ENCODE measurements around the gene CIB1. TPM values are rescaled to one million over a fixed set of nuclear protein-coding genes. Genes with fewer than 3 reads are reported as not detected.

CIB1 gene
- total RNA-seq, 4 donors from 2014 or later: 44.2 to 58.9 (median 45.9) TPM

DNA sequence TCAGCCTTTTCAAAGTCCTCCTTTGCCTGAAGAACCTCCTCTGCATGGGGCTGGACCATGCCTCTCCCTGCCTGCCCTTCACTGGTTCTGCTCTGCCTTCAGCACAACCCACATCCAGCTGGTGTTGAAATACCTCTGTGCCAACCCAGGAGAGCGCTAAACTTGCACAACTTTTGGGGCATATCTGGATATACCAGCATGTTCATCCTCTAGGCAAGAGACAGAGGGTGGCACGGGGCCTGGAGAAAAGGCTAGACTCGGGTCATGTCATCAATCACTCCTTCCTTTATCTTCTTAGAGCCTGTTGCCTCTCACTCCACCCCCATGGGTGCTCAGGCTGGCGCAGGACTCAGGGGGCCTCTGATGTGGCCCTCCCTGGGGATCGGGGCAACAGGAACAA lies 27.9 kb downstream of the CIB1 start:
- peaks cover 0 to 74% (median 12%) of the 10 kb centered on the region in 3 donors for H3K36me3 ChIP-seq
- DNase-seq: no peak

DNA sequence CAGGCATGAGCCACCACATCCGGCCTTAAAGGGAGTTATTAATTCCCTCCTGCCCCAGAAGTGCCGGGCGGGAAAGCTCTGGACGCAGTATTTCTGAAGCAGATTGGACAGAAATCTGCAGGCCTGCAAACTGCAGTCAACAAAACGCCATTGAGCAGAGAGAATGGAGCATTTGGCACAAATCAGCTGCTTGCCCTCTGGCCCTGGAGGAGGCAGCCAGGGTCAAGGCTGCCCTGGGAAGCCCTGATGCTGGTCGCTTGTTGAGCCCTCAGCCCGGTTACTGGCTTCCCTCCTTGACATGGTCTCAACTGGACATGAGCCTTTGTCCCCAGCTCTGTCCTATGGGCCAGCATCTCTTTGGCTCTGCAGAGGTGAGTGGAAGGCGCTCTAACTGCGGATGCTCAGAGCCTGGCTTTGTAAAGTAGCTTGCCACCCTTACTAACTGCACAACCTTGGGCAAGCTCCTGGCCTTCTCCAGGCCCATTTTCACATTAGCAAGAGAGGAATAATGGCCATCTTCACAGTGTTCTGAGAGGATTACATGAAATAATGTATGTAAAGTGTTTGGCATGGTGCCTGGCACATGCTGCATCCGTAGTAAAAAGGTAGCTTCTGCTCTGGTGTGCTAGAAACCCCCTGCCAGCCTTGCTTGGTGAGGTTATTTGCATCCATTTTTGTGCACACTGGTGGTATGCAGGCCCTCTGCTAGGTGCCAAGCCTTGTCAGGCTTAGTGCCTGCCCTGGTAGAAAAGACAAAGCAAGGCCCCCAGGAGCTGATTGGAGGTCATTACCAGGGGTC lies 28.5 kb downstream of the CIB1 start:
- H3K9me3 ChIP-seq: no peaks in the 10 kb centered on the region
- peak overlapping the region in 3 of 4 donors; percentile 93 to 96 (median 96) for H3K27ac ChIP-seq
- peak overlapping the region in 2 of 4 donors; percentile 72 to 74 for H3K4me3 ChIP-seq
- TF ChIP-seq, protein P1, sequence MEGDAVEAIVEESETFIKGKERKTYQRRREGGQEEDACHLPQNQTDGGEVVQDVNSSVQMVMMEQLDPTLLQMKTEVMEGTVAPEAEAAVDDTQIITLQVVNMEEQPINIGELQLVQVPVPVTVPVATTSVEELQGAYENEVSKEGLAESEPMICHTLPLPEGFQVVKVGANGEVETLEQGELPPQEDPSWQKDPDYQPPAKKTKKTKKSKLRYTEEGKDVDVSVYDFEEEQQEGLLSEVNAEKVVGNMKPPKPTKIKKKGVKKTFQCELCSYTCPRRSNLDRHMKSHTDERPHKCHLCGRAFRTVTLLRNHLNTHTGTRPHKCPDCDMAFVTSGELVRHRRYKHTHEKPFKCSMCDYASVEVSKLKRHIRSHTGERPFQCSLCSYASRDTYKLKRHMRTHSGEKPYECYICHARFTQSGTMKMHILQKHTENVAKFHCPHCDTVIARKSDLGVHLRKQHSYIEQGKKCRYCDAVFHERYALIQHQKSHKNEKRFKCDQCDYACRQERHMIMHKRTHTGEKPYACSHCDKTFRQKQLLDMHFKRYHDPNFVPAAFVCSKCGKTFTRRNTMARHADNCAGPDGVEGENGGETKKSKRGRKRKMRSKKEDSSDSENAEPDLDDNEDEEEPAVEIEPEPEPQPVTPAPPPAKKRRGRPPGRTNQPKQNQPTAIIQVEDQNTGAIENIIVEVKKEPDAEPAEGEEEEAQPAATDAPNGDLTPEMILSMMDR (IDR thresholded peaks at IDR 0.05): no peak
- no peak for TF ChIP-seq POLR2A (IDR thresholded peaks at IDR 0.05)
- DNase-seq: no peak
- 33 to 53% methylated on average over 1 to 9 of the region's 10 CpGs for WGBS, 2 donors
- peaks cover 43 to 95% (median 57%) of the 10 kb centered on the region in 3 donors for H3K4me1 ChIP-seq
- intact Hi-C loops (cut with DNase I): no loop called here
- peaks cover 0 to 73% (median 12%) of the 10 kb centered on the region in 3 donors for H3K36me3 ChIP-seq
- H3K27me3 ChIP-seq: no peaks in the 10 kb centered on the region

More for the DNA sequence above, 27.9 kb downstream of the CIB1 start:
- Histone ChIP-seq H3K27me3 (no peaks in the 10 kb centered on the region), H3K4me1 (peaks cover 45 to 95% (median 58%) of the 10 kb centered on the region in 3 donors), H3K4me3 (no peak overlapping the region), H3K9me3 (no peaks in the 10 kb centered on the region), H3K27ac (peak overlapping the region in 3 of 4 donors; percentile 93 to 96 (median 96))
- TF ChIP-seq POLR2A (IDR thresholded peaks at IDR 0.05): no peak
- TF ChIP-seq, protein P1 (IDR thresholded peaks at IDR 0.05): no peak
- WGBS, 2 donors: 29 to 55% methylated on average over 3 to 5 of the region's 5 CpGs
- intact Hi-C loops (cut with DNase I): no loop called here

DNA sequence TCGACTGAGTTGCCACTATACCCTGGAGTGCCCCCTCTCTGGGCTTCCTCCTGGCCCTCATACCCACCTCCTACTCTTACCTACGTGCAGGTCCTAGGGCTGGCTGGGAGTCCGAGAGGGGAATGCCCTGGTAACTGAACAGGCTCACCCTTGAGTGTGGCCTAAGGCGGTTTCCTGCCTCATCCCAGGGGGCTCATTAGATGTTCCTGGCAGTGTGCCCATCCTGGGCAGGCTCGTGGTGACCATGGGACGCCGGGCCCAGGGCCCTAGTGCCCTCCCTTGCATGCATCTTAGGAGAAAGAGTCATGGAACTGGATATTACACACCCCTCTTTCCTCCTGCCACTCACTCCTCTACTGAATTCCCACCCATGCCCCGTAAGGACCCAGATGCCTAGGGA lies 29.8 kb downstream of the CIB1 start:
- Histone ChIP-seq H3K4me1 (peaks cover 39 to 95% (median 46%) of the 10 kb centered on the region in 3 donors), H3K27me3 (no peaks in the 10 kb centered on the region), H3K27ac (peak overlapping the region; percentile 93 to 96 (median 94)), H3K4me3 (peak overlapping the region; percentile 68 to 91 (median 73)), H3K9me3 (no peaks in the 10 kb centered on the region), H3K36me3 (peaks cover 0 to 60% (median 7%) of the 10 kb centered on the region in 3 donors)
- DNase-seq: no peak
- intact Hi-C loops (cut with DNase I): no loop called here
- WGBS, 2 donors: 47 to 54% methylated on average over 2 to 7 of the region's 8 CpGs
- TF ChIP-seq POLR2A (IDR thresholded peaks at IDR 0.05): no peak

DNA sequence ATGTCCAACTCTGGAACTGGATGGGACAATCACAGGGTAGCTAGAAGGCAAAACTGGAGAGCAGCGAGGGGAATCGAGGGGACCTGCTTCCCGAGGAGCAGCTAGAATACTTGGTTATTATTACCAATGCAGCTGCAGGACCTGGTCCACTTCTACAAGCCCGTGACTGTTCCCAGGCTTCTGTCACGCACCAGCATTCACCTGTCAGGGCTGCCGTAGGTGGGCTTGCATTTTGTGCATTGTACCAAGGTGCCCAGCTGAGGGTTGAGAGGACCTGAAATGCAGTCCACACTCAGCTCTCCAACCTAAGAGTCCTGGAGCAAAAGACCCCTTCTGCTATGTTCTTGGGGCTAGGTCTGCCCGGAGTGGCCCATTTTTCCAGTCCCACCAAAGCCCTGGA lies 30.3 kb downstream of the CIB1 start:
- H3K4me1 ChIP-seq: peaks cover 39 to 95% (median 48%) of the 10 kb centered on the region in 3 donors
- no peaks in the 10 kb centered on the region for H3K27me3 ChIP-seq
- no peaks in the 10 kb centered on the region for H3K9me3 ChIP-seq
- WGBS, 2 donors: 72 to 88% methylated on average over 4 to 7 of the region's 7 CpGs
- peak overlapping the region; percentile 68 to 91 (median 73) for H3K4me3 ChIP-seq
- intact Hi-C loops (cut with DNase I): no loop called here
- TF ChIP-seq, protein P1 (IDR thresholded peaks at IDR 0.05): no peak
- TF ChIP-seq POLR2A (IDR thresholded peaks at IDR 0.05): no peak
- peaks cover 0 to 60% (median 7%) of the 10 kb centered on the region in 3 donors for H3K36me3 ChIP-seq
- H3K27ac ChIP-seq: peak overlapping the region; percentile 93 to 96 (median 94)
- DNase-seq: no peak

DNA sequence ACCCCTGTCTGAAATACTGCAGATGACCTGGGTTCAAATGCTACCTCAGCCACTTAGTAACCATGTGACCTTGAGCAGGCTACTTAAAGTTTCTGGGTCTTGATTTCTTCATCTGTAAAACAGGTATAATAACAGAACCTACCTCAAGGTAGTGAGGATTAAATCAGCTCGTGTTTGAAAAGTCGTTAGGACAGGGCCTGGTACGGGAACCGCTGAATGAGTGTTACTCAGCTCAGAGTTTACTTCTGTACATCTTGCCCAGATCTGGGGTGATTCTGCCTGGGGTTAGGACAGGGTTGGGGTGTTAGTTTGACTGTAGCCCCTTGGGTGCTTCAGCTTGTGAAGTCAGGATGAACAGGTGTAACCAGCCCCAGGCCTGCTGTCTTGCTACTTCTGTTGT lies 30.8 kb downstream of the CIB1 start:
- no peak for TF ChIP-seq POLR2A (IDR thresholded peaks at IDR 0.05)
- TF ChIP-seq, protein P1 (IDR thresholded peaks at IDR 0.05): no peak
- Histone ChIP-seq H3K4me3 (peak overlapping the region; percentile 68 to 91 (median 73)), H3K36me3 (peaks cover 0 to 57% (median 7%) of the 10 kb centered on the region in 3 donors), H3K9me3 (no peaks in the 10 kb centered on the region), H3K4me1 (peaks cover 39 to 95% (median 50%) of the 10 kb centered on the region in 3 donors), H3K27me3 (no peaks in the 10 kb centered on the region), H3K27ac (peak overlapping the region; percentile 93 to 96 (median 94))
- intact Hi-C loops (cut with DNase I): no loop called here
- WGBS, 2 donors: 43 to 54% methylated on average over 4 of the region's 4 CpGs
- no peak for DNase-seq
